ENCODE measurements around the gene ZNF503.

- TF ChIP-seq CTCF (conservative IDR thresholded peaks at IDR 0.05) (no peak), ZFX (IDR thresholded peaks at IDR 0.05) (no peak)
Observed at GRCh38 chr10:75426880-75427279, 25.3 kb upstream of the ZNF503 start.

Measured in C4-2B (cell line).